Left hindlimb (tissue), 1 donor: ENCODE data around the gene ANTXRL.
"Not testable (repeated sequence)": the region's sequence is repeated elsewhere in the genome, so short reads cannot be mapped to it uniquely, and the experiment has no call there.

Experiments
- DNase-seq: peaks from one replicate; pipeline ENCODE4 v3.0.0-alpha.2; 2018

The ANTXRL gene

DNA sequence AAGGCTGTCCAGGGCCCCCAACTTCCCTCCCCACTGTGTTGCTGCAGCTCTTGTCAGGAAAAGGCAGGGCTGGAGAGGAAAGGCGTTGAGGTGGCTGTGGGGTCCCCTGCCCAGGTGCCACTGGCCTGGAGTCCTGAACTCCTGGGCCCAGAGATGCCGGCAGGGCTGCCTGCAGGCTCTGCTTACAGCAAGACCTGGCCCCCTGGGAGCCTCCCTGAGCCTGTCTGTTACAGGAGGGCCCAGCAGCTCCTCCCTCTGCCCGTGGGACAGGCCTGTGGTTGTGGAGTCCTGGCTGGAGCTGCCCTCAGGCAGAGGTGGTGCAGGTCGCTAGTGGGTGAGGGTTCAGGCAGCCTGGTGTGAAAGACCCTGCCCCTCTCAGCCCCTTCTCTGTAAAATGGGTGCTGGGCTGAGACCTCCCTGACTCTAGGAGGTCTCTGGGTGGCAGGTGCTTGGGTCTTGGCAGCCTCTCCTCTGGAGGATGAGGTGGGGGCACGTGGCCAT is 9.9 kb downstream of the ANTXRL start:
- DNase-seq = peak; percentile 19

GRCh38 chr10:46297406-46298204 is 10.8 kb downstream of the ANTXRL start:
- peak; percentile 10 for DNase-seq

GRCh38 chr10:46298477-46299285 is 11.9 kb downstream of the ANTXRL start:
- DNase-seq = peak; percentile 10

GRCh38 chr10:46299286-46299535 is 12.4 kb downstream of the ANTXRL start:
- DNase-seq = no peak

GRCh38 chr10:46299536-46300369 is 13.0 kb downstream of the ANTXRL start:
- peak; percentile 24 for DNase-seq

DNA sequence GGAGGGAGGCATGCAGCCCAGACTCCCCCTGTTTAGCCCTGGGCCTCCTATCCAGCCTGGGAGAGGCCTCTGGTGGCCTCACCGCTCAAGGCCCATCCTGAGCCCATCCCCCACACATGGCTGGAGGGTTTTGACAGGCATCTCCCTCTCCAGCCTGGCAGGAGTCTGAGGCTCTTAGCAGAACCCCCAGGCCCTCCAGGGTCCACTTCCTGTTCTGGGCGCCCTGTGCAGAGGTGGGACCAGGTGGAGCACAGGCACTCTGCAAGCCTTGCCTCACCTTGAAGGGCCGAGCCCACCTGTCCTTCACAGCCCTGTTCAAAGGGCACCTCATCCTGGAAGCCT is 13.5 kb downstream of the ANTXRL start:
- DNase-seq = not testable (repeated sequence)

- DNase-seq = peak; percentile 15
Measured at GRCh38 chr10:46301056-46301645, 14.4 kb downstream of the ANTXRL start.

DNA sequence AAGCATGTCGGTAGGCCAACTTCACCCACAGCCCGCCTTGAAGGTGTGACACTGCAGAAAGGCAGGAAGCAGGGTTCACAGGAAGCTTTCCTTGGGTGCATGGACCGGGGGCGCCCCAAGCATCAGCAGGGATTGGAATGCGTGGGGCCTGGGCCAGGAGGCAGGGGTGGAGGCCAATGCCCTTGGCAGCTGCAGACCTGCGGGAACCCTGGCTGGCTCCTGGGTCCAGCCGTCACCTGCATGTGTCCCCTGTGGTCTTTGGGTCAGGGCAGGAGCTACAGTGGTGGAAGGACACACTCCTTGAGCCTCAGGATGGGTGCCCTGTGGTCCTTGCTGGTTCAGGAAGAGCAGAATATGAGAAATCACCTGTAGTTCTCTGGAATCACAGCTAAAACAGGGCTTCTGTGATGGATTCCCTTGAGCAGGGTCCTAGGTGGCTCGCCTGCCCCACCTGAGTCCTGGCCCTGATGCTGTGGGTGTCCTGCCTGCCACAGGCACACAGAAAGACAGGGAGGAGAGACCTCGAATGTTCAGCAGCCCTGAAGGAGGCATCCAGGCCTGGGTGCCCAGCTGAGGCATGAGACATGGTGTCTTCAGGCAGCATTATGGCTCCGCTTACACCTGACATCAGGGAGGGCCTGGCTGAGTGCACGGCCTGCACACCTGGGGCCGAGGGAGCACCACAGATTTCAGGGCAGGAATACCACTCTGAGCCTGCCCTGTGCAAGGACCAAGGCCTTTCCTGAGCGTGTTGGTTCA is 15.1 kb downstream of the ANTXRL start:
- DNase-seq = peak; percentile 19

GRCh38 chr10:46302765-46303352 is 16.1 kb downstream of the ANTXRL start:
- not testable (repeated sequence) for DNase-seq

- DNase-seq = peak; percentile 16
Measured at GRCh38 chr10:46304062-46304461, 17.3 kb downstream of the ANTXRL start.

DNA sequence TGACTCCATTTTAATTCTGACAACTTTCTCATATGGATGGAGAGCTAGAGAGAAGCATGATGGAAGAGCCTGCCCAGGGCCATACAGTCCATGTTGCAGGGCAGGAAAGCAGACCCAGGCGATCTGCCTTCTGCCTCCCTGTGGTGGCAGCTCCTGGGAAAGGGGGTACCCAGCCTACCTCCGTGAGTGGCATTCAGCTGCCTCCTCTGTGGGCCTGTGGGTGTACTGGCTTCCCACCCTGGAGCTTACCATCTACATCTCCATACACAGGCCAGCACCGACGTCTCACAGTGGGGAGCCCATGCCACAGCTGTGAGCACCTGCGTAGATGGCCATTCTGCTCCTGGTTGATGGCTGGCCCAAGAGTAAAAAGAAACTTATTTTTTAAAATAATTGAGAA is 17.9 kb downstream of the ANTXRL start:
- DNase-seq = not testable (repeated sequence)

DNA sequence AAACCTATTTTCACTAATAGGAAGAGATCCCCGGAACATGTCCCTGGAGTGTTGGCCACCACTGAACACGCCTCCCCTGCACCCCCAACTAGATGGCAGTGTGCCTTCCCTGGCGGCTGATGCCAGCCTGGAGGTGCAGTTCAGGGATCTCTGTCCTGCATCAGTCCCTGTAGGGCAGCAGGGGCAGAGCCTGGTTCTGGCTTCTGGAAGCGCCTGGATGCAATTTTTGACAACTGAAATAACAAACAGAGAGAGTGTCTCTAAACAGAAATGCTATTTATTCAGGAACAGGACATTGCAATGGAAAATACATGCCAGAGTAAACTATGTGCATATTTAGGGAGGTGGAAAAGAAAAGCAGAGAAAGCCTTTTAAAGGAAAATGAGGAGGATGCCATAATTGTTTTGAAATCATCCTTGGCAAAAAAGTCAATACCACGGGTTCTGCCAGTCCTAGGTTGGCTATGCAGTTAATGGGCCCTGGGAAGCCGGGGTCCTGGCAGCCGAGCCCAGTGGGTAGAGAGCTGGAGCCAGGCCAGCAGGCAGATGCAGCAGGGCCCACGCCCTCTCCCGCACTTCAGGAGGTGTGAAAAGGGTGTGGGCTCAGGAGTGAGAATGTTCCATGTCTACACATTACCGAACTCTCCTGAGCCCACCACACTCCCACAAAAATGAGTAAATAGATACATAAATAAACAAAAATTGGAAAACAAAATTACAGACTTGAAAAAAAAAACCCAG is 18.5 kb downstream of the ANTXRL start:
- peak; percentile 24 for DNase-seq

- no peak for DNase-seq
Measured at GRCh38 chr10:46305986-46306385, 19.2 kb downstream of the ANTXRL start.

GRCh38 chr10:46306516-46307184 is 19.9 kb downstream of the ANTXRL start:
- DNase-seq = no peak

GRCh38 chr10:46307281-46308112 is 20.7 kb downstream of the ANTXRL start:
- peak; percentile 6 for DNase-seq

DNA sequence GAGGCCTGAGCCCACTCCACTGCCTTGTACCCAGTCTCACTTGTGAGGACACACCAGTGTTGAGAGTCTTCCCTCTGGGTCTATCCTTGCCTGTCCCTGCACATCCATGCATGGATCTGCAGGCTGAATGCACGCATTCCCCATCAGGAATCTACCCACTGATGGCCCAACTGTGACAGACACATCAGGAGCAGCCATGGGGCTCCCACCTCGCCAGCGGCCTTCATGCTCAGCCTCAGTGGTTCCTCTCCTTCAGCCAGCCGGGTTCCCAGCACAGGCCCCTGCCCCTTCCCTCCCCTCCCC is 21.3 kb downstream of the ANTXRL start:
- DNase-seq = no peak

DNA sequence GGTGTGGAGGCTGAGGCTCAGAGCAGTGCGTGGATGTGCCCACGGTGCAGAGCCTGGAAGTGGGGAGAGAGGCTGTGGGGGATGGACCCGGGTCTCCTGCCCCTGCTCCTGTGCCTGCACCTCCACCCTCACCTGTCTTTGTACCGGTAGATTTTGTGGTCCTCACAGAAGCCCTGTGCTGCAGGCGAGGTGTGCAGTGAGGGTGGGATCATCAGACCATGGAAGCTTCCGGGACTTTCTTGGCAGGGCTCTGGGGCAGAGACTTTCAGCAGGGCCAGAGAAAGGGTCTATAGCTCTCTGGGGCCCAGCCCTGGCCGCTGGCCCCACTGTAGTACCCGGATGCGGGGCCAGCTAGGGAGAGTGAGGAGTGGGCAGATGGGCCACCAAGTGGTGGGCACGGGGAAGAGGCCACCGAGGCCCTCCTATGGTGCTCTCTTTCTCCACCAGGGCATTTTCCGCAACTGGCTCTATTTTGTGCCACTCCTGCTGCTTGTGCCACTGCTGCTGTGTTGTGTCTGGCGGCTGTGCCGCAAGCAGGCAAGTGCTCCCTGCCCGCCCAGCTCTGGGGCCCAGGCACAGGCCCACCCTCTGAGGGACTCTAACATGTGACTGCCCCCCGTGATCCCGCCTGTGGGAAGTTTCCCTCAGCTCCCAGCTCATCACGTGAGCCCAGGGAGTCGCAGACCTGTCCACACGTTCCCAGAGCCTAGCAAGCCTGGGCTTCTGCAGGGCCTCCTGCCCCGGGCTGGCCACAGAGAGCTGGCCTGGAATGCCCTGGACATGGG is 22.1 kb downstream of the ANTXRL start:
- peak; percentile 12 for DNase-seq

DNA sequence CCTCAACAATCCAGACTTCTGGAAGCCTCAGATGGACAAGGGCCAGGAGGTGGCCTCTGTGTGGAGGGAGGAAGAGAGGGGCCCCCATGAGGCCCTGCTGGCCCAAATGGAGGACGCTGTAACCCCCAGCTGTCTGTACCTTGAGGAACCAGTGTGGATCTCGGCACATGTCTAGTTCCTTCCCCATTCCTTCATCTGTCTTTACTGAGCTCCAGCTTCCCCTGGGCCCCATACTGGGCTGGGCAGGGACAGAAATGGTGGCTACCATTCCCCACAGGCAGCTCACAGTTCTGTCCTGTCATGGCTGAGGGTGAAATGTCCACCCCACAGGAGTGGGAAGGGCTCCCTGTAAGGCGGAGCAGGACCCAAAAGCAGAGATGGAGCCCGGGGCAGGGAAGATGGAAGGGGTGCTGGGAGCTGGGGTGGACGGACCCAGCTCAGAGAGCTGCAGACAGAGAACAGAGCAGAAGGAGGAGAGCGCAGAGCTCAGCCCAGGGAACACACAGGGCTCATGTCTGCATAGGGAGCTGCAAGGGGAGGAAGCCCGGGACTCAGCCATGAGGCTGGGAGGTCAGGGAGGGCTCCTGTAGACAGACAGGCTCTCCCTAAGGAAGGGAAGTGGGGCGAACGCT is 22.8 kb downstream of the ANTXRL start:
- DNase-seq = peak; percentile 10
